Measurements from ENCODE around the gene CTU2.

CTU2 gene

DNA sequence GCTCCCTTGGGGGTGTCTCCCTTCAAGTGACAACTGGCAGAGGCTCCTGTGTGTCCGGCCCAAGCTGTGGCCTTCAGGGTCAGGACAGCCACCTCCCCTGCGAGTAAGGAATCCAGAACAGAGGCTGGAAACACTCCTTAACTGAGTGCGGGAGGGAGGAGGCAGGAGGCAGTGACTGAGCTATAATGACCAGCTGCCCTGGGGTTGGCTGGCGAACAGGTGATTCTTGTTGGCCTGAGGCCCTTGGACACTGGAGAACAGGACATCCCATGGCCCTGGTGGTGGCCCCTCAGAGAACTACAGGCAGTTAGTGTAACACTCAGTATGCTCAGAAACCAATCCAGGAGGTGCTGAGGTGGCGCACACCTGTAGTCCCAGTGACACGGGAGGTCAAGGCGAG lies 10.6 kb upstream of the CTU2 start:
- no peak for TF ChIP-seq KLF16 (tag by site-specific recombination; IDR thresholded peaks at IDR 0.05)
- TF ChIP-seq, protein P1, sequence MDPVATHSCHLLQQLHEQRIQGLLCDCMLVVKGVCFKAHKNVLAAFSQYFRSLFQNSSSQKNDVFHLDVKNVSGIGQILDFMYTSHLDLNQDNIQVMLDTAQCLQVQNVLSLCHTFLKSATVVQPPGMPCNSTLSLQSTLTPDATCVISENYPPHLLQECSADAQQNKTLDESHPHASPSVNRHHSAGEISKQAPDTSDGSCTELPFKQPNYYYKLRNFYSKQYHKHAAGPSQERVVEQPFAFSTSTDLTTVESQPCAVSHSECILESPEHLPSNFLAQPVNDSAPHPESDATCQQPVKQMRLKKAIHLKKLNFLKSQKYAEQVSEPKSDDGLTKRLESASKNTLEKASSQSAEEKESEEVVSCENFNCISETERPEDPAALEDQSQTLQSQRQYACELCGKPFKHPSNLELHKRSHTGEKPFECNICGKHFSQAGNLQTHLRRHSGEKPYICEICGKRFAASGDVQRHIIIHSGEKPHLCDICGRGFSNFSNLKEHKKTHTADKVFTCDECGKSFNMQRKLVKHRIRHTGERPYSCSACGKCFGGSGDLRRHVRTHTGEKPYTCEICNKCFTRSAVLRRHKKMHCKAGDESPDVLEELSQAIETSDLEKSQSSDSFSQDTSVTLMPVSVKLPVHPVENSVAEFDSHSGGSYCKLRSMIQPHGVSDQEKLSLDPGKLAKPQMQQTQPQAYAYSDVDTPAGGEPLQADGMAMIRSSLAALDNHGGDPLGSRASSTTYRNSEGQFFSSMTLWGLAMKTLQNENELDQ (tag by site-specific recombination; IDR thresholded peaks at IDR 0.05; ENCODE audit: low read depth): no peak
- TF ChIP-seq ZNF76 (tag by site-specific recombination; IDR thresholded peaks at IDR 0.05; ENCODE audit: borderline replicate concordance, low read depth): no peak
- TF ChIP-seq YY2 (tag by site-specific recombination; IDR thresholded peaks at IDR 0.05): no peak
- no peak for TF ChIP-seq ZNF776 (tag by site-specific recombination; IDR thresholded peaks at IDR 0.05; ENCODE audit: borderline replicate concordance)
- H3K27ac ChIP-seq (ENCODE audit: extremely low read depth, low read depth, low read length): no peak overlapping the region
- no peaks in the 10 kb centered on the region for H3K9me3 ChIP-seq (ENCODE audit: control insufficient read depth, insufficient read depth, low read depth, low read length)
- no peak overlapping the region for H3K4me3 ChIP-seq (ENCODE audit: low read depth, low read length)
- peaks cover 0 to 40% of the 10 kb centered on the region in 2 experiments; a peak in 2 of 3 replicates for H3K36me3 ChIP-seq (ENCODE audit: control insufficient read depth in 2 of 2, insufficient read depth in 1 of 2, low read length in 2 of 2)
- ChIA-PET POLR2A (no interaction called here), CTCF (no interaction called here)
- H3K4me1 ChIP-seq (ENCODE audit: control insufficient read depth, insufficient read depth, low read length): no peaks in the 10 kb centered on the region

DNA sequence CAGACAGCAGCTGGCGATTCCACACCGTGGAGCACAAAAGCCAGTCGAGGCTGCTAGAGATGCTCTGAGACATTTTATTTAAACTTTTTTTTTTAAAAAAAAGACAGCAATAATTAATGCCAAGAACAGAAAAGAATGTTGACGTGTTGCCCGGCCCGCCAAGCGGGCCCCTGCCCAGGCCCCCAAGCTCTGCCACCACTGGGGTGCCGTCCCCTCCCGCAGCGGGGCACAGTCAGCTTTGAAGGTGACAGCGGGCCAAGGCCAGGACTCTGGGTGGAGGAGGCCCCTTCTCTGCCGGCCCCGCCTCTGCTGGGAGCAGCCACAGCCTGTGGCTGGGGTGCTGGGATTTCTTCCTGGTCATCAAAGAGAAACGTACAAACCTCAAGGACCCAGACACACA lies 9.9 kb upstream of the CTU2 start:
- no peak overlapping the region for H3K4me3 ChIP-seq (ENCODE audit: low read depth, low read length)
- no peaks in the 10 kb centered on the region for H3K9me3 ChIP-seq (ENCODE audit: control insufficient read depth, insufficient read depth, low read depth, low read length)
- CTCF ChIA-PET: no interaction called here
- no peaks in the 10 kb centered on the region for H3K4me1 ChIP-seq (ENCODE audit: control insufficient read depth, insufficient read depth, low read length)
- peaks cover 0 to 40% of the 10 kb centered on the region in 2 experiments; a peak in 2 of 3 replicates for H3K36me3 ChIP-seq (ENCODE audit: control insufficient read depth in 2 of 2, insufficient read depth in 1 of 2, low read length in 2 of 2)
- TF ChIP-seq ZNF146 (tag by site-specific recombination; IDR thresholded peaks at IDR 0.05): no peak
- TF ChIP-seq ZNF530 (tag by site-specific recombination; IDR thresholded peaks at IDR 0.05; ENCODE audit: low read depth): no peak
- TF ChIP-seq ZNF48 (tag by site-specific recombination; IDR thresholded peaks at IDR 0.05): no peak
- no peak for TF ChIP-seq ZNF660 (tag by site-specific recombination; IDR thresholded peaks at IDR 0.05)
- TF ChIP-seq ZNF629 (tag by site-specific recombination; IDR thresholded peaks at IDR 0.05): no peak
- TF ChIP-seq MZF1 (tag by site-specific recombination; IDR thresholded peaks at IDR 0.05; ENCODE audit: borderline replicate concordance): no peak
- TF ChIP-seq, protein P2, sequence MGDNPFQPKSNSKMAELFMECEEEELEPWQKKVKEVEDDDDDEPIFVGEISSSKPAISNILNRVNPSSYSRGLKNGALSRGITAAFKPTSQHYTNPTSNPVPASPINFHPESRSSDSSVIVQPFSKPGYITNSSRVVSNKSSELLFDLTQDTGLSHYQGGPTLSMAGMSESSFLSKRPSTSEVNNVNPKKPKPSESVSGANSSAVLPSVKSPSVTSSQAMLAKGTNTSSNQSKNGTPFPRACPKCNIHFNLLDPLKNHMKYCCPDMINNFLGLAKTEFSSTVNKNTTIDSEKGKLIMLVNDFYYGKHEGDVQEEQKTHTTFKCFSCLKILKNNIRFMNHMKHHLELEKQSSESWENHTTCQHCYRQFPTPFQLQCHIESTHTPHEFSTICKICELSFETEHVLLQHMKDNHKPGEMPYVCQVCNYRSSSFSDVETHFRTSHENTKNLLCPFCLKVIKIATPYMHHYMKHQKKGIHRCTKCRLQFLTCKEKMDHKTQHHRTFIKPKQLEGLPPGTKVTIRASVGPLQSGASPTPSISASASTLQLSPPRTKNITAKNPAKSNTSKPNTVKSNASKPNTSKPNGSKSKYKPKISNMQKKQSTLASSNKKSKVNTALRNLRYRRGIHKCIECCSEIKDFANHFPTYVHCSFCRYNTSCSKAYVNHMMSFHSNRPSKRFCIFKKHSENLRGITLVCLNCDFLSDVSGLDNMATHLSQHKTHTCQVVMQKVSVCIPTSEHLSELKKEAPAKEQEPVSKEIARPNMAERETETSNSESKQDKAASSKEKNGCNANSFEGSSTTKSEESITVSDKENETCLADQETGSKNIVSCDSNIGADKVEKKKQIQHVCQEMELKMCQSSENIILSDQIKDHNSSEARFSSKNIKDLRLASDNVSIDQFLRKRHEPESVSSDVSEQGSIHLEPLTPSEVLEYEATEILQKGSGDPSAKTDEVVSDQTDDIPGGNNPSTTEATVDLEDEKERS (tag by site-specific recombination; IDR thresholded peaks at IDR 0.05): no peak
- no peak for TF ChIP-seq FEZF1 (tag by site-specific recombination; IDR thresholded peaks at IDR 0.05)
- TF ChIP-seq, protein P3, sequence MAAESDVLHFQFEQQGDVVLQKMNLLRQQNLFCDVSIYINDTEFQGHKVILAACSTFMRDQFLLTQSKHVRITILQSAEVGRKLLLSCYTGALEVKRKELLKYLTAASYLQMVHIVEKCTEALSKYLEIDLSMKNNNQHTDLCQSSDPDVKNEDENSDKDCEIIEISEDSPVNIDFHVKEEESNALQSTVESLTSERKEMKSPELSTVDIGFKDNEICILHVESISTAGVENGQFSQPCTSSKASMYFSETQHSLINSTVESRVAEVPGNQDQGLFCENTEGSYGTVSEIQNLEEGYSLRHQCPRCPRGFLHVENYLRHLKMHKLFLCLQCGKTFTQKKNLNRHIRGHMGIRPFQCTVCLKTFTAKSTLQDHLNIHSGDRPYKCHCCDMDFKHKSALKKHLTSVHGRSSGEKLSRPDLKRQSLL (tag by site-specific recombination; IDR thresholded peaks at IDR 0.05): no peak
- no peak for TF ChIP-seq ZNF140 (tag by site-specific recombination; IDR thresholded peaks at IDR 0.05)
- POLR2A ChIA-PET: no interaction called here
- H3K27ac ChIP-seq (ENCODE audit: extremely low read depth, low read depth, low read length): no peak overlapping the region

DNA sequence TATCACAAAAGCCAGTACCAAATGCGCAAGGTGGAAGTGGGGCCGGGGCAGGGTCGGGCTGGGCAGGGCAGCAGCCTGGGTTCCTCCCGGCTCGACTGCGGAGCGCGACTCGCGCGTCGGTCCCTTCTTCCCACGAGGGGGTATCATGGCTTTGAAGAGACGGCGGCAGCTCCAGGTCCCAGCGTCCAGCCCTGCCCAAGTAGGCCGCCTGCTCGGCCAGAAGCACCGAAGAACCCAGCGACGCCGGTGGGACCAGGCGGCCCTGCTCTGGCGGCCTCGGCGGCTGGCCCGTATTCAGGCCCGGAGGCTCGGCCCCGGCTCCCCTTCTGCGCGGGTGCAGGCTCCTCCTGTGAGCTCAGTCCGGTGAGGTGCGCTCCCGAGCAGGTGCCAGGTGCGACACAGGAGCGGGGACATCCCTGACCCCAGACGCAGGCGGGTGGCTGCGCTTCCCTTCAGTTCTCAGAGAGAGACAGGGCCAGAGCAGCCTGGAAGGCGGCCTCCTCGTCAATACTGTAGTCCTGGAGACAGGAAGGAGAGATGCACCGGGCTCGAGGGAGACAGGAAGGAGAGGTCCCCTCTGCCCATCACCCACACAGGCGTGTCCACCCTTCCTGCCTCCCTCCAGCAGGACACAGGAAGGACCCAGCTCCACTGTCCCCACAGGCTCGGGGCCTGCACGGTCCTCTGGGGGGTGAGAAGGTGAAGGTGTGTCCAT lies 9.0 kb upstream of the CTU2 start:
- ChIA-PET POLR2A (interaction anchor here (1.0 kb wide), 1 partner anchor 8 kb away, joined by 3 read pairs; no protein-coding TSS in a partner anchor), CTCF (no interaction called here)
- H3K36me3 ChIP-seq (ENCODE audit: control insufficient read depth in 2 of 2, insufficient read depth in 1 of 2, low read length in 2 of 2): peaks cover 0 to 42% of the 10 kb centered on the region in 2 experiments; a peak in 2 of 3 replicates
- H3K4me1 ChIP-seq (ENCODE audit: control insufficient read depth, insufficient read depth, low read length): no peaks in the 10 kb centered on the region
- H3K27ac ChIP-seq (ENCODE audit: extremely low read depth, low read depth, low read length): no peak overlapping the region
- H3K9me3 ChIP-seq (ENCODE audit: control insufficient read depth, insufficient read depth, low read depth, low read length): no peaks in the 10 kb centered on the region
- no peak overlapping the region for H3K4me3 ChIP-seq (ENCODE audit: low read depth, low read length)
- TF ChIP-seq, protein P4, sequence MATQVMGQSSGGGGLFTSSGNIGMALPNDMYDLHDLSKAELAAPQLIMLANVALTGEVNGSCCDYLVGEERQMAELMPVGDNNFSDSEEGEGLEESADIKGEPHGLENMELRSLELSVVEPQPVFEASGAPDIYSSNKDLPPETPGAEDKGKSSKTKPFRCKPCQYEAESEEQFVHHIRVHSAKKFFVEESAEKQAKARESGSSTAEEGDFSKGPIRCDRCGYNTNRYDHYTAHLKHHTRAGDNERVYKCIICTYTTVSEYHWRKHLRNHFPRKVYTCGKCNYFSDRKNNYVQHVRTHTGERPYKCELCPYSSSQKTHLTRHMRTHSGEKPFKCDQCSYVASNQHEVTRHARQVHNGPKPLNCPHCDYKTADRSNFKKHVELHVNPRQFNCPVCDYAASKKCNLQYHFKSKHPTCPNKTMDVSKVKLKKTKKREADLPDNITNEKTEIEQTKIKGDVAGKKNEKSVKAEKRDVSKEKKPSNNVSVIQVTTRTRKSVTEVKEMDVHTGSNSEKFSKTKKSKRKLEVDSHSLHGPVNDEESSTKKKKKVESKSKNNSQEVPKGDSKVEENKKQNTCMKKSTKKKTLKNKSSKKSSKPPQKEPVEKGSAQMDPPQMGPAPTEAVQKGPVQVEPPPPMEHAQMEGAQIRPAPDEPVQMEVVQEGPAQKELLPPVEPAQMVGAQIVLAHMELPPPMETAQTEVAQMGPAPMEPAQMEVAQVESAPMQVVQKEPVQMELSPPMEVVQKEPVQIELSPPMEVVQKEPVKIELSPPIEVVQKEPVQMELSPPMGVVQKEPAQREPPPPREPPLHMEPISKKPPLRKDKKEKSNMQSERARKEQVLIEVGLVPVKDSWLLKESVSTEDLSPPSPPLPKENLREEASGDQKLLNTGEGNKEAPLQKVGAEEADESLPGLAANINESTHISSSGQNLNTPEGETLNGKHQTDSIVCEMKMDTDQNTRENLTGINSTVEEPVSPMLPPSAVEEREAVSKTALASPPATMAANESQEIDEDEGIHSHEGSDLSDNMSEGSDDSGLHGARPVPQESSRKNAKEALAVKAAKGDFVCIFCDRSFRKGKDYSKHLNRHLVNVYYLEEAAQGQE (tag by site-specific recombination; IDR thresholded peaks at IDR 0.05): no peak
- TF ChIP-seq, protein P5, sequence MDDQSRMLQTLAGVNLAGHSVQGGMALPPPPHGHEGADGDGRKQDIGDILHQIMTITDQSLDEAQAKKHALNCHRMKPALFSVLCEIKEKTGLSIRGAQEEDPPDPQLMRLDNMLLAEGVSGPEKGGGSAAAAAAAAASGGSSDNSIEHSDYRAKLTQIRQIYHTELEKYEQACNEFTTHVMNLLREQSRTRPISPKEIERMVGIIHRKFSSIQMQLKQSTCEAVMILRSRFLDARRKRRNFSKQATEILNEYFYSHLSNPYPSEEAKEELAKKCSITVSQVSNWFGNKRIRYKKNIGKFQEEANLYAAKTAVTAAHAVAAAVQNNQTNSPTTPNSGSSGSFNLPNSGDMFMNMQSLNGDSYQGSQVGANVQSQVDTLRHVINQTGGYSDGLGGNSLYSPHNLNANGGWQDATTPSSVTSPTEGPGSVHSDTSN (CRISPR knock-in tag; IDR thresholded peaks at IDR 0.05): no peak
- TF ChIP-seq ZNF776 (tag by site-specific recombination; IDR thresholded peaks at IDR 0.05; ENCODE audit: borderline replicate concordance) (no peak), ZFP69B (tag by site-specific recombination; IDR thresholded peaks at IDR 0.05) (no peak), MEIS1 (CRISPR knock-in tag; IDR thresholded peaks at IDR 0.05; ENCODE audit: borderline replicate concordance) (no peak), REPIN1 (tag by site-specific recombination; IDR thresholded peaks at IDR 0.05; ENCODE audit: low read depth) (no peak)

Measured in HEK293 (cell line).